GM19455 (cell line): ENCODE data around the gene TUT4.

Experiments used
- ATAC-seq: cut with Tn5 transposase; IDR thresholded peaks from one replicate; pipeline ENCODE4 v1.9.1; 2021; ENCODE audit not compliant: unreplicated experiment

The TUT4 gene

DNA sequence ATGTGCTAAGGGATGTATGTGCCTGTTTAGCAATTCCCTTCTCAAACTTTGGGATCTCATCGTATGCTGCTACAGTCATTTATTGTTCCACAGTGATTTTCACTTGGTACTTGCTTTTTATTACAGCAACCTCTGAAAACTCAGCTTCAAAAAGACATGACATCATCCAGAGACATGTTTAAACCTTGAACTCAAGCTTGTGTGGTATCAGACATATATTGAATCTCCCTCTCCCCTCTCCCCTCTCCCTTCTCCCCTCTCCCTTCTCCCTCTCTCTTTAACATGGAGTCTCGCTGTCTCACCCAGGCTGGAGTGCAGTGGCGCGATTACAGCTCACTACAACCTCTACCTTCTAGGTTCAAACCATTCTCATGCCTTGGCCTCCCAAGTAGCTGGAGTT is 19.5 kb upstream of the TUT4 start:
- ATAC-seq: no peak

DNA sequence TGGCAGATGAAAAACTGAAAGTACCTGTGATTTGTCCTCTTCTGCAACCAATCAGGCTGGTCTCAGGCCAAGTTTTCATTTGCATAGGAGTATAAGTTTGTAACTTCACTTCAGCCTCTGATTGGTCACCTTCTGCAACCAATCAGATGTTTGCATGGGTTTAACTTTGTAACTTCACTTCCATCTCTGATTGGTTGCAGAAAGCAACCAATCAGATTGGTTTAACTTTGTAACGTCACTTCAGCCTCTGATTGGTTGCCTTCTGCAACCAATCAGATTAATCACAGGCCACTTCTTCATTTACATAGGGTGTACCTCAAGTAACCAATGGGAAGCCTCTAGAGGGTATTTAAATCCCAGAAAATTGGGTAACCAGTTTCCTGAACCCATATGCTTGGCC is 18.9 kb upstream of the TUT4 start:
- no peak for ATAC-seq

DNA sequence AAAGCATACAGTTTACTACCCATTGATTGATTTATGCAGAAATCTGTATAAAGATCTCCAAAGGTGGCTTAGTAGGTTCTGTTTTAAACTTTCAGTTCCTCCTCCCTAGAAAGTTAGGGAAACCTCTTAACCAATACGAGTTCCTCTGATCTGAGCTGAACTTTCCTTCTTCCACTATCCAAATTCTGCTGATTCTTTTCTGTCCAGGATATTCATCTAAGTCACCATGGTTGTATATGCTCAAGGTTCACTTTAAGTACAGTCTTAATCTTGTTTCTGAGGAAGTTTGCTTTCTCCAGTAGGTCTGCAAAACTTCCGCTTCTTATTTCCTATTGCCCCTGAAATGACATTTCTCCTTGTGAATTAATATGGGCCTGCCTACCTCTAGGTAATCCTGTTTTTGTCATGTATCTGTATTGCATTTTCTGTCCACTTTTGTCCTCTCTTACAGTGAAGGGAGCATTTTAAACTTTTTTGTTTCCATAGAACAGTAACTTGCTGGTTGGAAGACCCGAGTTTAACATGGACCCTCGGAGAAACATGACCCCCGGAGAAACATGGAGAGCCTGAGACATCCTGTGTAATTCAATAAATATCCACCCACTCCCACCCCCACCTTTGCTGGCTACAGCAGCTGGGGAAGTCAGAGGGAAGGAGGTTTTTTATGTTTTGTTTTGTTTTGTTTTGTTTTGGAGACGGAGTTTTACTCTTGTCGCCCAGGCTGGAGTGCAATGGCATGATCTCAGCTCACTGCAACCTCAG is 16.7 kb upstream of the TUT4 start:
- ATAC-seq: no peak

DNA sequence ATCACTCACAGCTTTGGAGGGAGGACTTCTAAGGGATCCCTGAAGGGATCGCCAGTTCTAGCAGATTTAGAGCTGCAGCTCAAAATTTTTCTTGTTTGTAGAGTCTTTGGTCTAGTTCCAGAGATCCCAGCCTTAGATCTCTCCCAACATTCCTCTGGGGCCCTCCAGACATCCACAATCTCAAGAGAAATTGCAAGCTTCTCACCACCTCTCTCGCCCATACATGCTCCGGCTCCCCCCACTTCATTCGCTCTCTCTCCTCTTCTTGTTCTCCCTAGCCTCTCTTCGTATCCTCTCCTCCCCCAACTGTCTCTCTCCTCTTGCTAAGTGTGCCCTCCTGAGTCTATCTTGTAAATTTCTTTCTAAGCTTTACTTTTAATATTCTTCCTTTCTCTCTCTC is 15.1 kb upstream of the TUT4 start:
- ATAC-seq: no peak

DNA sequence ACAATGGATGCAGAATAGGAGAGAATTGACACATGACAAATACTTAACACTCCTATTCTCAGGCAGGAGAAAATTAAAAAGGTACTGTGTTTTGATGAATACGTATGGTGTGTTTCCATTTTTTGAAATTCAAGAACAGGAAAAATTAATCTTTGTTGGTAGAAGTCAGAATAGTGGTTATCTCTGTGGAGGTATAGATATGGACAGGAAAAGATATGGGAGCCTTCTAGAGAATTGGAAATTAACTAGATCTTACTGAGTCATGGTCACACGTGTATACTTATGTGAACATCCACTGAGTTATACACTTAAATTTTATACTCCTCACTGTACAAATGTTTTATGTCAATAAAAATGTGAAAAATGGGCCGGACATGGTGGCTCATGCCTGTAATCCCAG is 9.9 kb upstream of the TUT4 start:
- no peak for ATAC-seq

DNA sequence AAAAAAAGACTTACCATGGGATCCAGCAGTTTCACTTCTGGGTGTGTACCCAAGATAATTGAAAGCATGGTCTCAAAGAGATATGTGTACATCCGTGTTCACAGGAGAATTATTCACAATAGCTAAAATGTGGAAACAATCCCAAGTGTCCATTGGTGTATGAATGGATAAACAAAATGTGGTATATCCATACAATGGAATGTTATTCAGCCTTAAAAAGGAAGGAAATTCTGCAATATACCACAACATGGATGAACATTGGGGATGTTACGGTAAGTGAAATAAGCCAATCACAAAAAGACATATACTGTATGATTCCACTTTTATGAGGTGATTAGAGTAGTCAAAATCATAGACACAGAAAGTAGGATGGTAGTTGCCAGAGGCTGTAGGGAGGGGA is 7.0 kb upstream of the TUT4 start:
- ATAC-seq: no peak

DNA sequence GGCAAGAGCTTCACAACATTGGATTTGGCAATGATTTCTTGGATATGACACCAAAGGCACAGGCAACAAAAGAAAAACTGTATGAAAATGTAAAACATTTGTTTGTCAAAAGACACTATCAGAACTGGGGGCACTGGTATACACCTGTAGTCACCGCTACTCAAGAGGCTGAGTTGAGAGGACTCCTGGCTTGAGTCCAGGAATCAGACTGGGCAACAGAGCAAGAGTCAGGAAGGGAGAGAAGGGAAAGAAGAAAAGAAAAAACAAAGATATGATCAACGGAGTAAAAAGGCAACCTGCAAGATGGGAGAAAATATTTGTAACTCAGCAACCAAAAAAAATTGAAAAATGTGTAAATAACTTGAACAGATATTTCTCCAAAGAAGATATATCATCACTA is 6.0 kb upstream of the TUT4 start:
- ATAC-seq: no peak

DNA sequence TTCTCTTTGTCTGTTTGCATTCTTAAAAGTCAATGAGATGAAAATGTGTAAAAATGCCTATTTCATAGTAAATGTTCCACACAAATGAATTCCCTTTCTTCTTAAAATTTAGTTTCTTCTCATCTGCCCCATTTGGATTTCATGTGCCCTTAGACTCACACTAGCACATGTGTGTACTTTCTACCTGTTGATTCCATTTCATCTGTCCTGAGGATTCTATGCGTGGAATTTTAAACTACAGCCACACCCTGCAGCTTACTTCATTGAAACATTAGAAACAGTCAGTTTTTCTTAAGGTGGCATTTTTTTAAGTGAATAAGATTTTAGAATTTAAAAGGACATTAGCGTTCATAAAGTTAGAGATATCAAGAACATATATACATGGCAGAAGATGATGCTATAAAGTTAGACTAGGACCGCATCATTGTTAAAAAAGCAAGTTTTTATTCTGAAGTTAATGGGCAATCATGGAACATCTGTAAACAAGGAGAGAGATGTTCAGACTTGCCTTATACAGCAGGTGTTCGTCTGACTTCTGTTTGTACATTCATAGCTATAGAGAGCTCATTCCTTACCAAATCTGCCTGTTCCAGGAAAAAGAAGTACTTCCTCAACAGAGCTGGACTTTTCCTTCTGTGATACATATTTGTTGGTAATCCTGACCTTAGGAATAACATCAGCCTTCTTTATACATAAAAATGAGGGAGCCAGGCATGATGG is 3.9 kb upstream of the TUT4 start:
- ATAC-seq: no peak

DNA sequence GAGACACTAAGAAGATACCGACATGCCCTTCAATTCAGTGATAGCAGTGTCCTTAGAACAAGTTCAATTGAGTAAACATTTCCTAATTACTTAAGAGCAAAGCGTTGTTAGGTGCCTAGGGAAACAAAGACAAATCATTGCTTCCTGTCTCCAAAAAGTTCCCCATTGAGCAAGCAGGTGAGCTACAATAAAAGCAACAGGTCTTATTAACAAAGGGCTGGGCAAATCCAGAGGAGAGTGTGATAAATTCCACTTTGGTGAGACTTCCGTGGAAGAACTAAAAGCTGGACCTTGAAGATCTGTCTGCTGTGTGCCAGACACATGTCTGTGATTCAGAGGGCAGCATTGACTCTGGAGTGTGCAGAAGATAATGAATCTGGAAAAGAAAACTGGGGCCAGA is 1.9 kb upstream of the TUT4 start:
- ATAC-seq: no peak

DNA sequence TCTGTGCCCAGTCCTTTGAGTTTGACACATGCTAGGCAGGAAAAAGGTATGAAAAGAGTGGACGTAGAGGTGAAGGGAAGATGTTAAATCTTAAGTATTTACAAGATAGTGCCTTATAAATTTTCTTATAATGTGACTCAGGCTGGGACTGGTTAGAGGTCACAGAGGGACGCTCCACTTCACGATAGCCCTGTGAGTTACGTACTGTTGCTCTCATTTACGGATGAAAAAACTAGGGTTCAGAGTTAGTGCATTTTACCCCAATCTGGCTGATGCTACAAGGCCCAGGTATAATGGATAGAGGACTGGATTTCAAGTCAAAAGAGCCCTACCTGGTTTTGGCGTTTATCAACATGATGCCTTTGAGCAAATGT is 1.4 kb upstream of the TUT4 start:
- no peak for ATAC-seq

DNA sequence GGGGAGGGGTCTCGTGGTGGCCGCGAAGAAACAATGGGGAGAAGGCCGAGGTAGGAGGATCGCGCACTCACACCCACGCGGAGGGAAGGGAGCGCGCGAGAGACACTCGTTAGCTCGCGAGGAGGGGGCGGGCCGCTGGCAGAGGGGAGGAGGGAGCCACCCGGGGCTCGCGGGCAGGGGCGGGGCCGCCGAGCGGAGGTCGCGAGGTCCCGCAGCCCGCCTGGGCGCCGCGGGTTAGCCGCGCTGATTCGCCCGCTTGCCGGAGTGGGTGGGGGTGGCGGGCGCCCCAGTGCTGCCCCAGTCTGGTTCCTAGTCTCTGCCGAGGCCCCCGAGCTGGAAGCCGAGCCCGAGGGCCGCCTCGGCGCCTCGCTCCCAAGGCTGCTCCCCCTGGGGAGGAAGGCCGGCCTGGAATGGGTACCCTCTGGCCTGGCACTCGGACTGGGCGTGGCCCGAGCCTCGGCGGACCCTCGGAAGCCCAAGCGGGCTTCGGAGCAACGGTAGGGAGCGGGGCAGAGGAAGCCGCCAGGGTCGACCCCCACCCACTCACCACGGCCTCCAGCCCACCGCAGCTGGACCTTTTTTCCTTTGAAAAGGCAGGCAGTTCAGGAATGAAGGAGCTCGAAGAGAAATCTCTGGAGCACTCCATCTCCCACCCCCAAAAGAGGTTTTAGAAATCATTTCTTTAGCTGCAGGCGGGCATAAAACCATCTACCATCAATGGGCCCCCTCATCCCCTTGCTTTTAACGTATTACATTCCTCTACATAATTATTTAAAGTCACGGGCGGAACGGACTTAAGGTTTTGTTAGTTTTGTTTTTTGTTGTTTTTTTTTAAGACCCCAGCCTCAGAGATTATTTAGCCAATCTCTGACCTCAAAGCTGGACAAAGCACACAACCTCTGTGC is 722 bp upstream of the TUT4 start:
- peak; percentile 61 for ATAC-seq

DNA sequence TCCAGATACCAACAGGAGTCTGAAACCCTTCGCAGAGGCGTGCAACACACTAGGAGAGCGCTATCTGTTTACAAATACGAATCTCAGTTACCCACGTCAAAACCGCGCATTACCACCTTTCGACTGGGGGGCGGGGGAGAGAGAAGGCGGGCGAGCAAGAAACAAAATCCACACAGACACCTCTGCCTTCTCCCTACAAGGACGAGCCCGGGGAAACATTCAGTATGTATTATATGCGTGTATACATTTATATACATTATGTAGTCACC is 722 bp downstream of the TUT4 start:
- ATAC-seq: peak; percentile 36

DNA sequence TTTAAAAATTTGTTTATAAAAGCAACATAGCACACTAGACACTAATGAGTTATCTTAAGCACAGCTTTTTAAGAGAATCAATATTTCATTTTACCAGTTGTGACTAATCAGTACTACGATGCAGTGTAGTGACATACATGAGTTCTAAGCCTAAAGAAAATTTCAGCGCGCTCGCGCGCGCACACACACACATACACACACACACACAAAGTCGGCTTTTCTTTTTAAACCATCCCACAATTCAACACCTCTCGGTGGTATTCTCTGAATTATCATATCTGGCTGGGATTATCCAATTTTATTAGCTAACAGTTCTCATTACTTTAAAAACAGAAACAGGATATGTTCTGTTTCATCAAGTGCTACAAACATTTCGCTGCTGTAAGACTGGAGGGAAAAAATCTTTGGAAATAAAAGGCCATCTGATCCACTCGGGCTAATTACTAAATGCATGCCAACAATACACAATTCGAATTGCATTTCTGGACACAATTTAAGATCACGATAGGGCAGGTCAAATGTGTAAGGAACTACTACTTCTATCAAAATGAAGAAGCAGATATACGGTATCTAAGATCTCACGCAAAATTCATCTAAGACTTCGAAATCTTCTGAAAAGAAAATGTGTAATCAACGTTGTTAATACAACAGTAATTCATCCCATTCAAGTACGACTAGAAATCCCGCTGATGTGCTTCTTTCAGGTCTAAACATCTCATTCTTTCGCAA is 1.2 kb downstream of the TUT4 start:
- no peak for ATAC-seq

DNA sequence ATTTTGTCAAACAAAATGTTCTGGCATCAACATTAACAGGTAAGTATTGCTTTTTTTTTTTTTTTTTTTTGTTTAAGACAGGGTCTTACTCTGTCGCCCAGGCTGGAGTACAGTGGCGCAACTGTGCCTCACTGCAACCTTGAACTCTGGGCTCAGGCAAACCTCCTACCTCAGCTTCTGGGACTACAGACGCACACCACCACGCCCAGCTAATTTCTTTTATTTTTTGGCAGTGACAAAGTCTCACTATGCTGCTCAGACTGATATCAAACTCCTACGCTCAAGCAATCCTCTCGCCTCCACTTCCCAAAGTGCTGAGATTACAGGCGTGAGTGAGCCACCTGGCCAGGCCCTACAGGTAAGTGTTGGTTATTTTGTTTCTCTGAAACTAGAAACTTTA is 2.4 kb downstream of the TUT4 start:
- ATAC-seq: no peak

DNA sequence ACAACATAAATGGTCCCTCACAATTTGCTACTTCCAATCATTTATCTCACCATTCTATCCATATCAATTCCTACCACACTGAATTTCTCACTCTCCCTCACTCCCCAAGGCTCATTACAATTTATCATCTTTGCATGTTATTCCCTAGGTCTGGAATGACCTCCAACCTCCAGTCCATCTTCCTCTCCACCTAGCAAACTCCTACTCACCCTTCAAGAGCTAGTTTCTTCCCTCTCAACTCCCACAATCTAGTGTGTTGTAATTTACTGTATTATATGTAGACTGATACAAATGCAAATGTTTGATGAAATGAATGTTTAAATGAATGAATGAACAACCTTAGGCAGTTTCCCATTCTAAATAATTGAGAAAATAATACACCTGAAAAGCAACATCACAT is 3.6 kb downstream of the TUT4 start:
- ATAC-seq: no peak

DNA sequence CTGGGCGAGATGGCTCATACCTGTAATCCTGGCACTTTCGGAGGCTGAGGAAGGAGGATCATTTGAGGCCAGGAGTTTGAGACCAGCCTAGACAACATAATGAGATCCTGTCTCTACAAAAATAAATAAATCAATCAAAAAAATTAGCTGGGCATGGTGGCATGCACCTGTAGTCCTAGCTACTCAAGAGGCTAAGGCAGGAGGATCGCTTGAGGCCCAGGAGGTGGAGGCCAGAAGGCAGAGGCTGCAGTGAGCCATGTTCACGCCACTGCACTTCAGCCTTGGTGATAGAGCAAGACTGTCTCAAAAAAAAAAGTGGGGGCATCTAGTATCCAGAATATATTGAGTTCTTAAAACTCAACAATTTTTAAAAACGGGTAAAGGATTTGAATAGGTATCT is 6.0 kb downstream of the TUT4 start:
- no peak for ATAC-seq

DNA sequence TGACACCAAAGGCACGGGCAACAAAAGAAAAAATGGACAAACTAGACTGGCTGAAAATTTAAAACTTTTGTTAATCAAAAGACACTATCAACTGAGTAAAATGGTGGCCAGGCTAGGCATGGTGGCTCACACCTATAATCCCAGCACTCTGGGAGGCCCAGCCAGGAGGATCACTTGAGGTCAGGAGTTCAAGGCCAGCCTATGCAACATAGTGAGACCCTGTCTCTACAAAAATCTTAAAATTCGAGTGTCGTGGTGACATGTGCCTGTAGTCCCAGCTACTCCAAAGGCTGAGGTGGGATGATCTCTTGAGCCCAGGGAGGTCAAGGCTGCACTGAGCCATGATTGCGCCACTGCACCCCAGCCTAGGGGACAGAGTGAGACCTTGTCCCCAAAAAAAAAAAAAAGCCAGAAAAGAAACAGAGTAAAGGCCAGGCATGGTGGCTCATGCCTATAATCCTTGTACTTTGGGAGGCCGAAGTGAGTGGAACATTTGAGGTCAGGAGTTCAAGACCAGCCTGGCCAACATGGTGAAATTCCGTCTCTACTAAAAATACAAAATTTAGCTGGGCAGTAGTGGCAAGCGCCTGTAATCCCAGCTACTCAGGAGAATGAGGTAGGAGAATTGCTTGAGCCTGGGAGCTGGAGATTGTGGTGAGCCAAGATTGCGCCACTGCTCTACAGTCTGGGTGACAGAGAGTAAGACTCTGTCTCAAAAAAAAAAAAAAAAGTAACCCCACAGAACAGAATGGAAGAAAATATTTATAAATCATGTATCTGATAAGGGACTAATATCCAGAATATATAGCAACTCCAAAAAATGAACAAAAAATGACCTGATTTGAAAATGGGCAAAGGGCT is 8.0 kb downstream of the TUT4 start:
- no peak for ATAC-seq

DNA sequence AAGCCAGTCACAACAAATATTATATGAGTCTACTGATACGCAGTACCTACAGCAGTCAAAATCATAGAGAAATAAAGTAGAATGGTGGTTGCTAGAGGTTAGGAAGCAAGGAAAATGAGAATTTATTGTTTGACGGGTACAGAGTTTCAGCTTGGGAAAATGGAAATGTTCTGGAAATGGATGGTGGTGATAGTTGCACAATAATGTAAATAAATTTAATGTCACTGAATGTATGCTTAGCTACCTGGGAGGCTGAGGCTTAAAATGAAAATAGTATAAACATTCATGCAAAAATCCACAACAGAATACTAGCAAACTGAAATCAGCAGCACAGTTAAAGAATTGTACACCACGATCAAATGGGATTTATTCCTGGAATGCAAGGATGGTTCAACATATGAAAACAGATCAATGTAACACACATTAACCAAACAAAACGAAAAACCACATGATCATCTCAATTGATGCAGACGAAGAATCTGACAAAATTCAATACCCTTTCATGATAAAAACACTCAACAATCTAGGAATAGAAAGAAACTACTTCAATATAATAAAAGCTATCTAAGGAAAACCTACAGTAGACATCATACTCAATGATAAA is 10.7 kb downstream of the TUT4 start:
- no peak for ATAC-seq

DNA sequence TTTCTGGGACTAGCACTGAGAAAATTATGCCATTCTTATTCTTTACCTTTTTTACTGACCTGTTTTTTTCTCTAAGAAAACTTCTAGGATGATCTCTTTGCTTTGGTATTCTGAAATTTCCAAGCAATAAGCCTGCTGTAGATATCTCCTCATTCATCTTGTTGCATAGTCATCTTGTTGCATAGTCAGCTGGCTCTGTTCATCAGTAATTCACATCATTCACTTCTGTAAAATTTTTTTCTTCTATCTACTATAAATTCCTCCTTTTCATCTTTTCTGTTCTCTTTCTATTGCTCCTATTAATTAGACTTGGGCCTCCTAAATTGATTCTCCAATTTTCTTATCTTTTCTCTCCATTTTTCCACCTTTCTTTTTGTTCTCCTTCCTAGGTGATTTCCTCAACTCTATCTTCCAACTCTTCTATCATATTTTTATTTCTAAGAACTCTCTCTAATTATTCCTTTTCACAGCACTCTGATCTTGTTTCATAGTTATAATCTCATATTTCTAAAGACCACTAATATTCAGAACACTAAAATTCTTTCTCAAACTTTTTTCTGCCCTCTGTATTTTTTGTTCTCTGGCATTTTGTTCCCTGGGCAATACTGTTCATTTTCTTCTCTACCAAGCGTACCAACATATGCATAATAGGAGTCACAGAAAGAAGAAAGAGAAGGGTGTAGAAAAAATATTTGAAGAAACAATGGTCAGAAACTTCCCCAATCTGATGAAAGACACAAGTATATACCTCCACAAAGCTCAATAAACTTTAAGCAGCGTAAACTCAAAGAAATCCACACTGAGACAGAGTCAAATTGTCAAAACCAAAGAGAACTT is 17.7 kb downstream of the TUT4 start:
- no peak for ATAC-seq
